AG04449 (cell line): ENCODE data around the gene TMEM92.

ENCODE experiments used
- CTCF ChIA-PET: fragments of 350-600 bp; formaldehyde crosslinking; extraction: SDS; loops from one replicate; lab custom pipeline; 2021; ENCODE audit warnings: antibody characterized with exemption; lab: Yijun Ruan, JAX
- POLR2A ChIA-PET: fragments of 400-600, 350-600 bp; formaldehyde crosslinking; extraction: SDS; loops from one replicate; lab custom pipeline; 2020; ENCODE audit warnings: antibody characterized with exemption, inconsistent platforms; lab: Yijun Ruan, JAX
- DNase-seq: peaks from one replicate; pipeline ENCODE4 v3.0.0-alpha.2; 2010; ENCODE audit warnings: low read depth, low spot score
- H3K4me3 ChIP-seq: 2 replicates; pipeline ENCODE4 v1.5.1; 2011; ENCODE audit warnings: low read depth, mild to moderate bottlenecking, control low read depth, low read length
- CTCF ChIP-seq: IDR thresholded peaks from one replicate; pipeline ENCODE4 v1.5.1; 2011; ENCODE audit warnings: mild to moderate bottlenecking, moderate library complexity, low read length, control low read depth, inconsistent platforms; ENCODE audit not compliant: insufficient read depth; ENCODE audit errors: missing control alignments

Gene TMEM92

GRCh38 chr17:50260501-50260911 is 13.8 kb upstream of the TMEM92 start:
- POLR2A ChIA-PET = interaction anchor here (30.0 kb wide), 1 partner anchor 69 kb away, joined by 2316 read pairs; the partner anchor contains the start of gene COL1A1
- DNase-seq = no peak
- H3K4me3 ChIP-seq = no peak overlapping the region
- no peak for TF ChIP-seq CTCF
- CTCF ChIA-PET = interaction anchor here (1.1 to 19.7 kb wide), 4 partner anchors 7 to 49 kb away, joined by 3 to 489 read pairs (median 4); partner anchors contain the start of gene COL1A1

- ChIA-PET POLR2A (interaction anchor here (0.9 to 30.0 kb wide), 2 partner anchors 9 to 70 kb away, joined by 3 to 2316 read pairs; partner anchors contain the start of gene COL1A1), CTCF (interaction anchor here (0.9 to 19.7 kb wide), 4 partner anchors 8 to 100 kb away, joined by 3 to 489 read pairs (median 4); partner anchors contain the start of gene COL1A1)
- no peak overlapping the region for H3K4me3 ChIP-seq
- no peak for TF ChIP-seq CTCF
- DNase-seq = no peak
Observed at GRCh38 chr17:50261051-50261915, 13.0 kb upstream of the TMEM92 start.

GRCh38 chr17:50262001-50262794 is 12.1 kb upstream of the TMEM92 start:
- H3K4me3 ChIP-seq = no peak overlapping the region
- CTCF ChIA-PET = interaction anchor here (0.9 to 19.7 kb wide), 4 partner anchors 51 to 101 kb away, joined by 3 to 489 read pairs (median 4); partner anchors contain the start of gene COL1A1
- TF ChIP-seq CTCF = no peak
- no peak for DNase-seq
- POLR2A ChIA-PET = interaction anchor here (0.9 to 30.0 kb wide), 2 partner anchors 8 to 71 kb away, joined by 3 to 2316 read pairs; partner anchors contain the start of gene COL1A1

- no peak for TF ChIP-seq CTCF
- POLR2A ChIA-PET = interaction anchor here (2.6 to 30.0 kb wide), 2 partner anchors 44 to 72 kb away, joined by 22 to 2316 read pairs; partner anchors contain the start of gene COL1A1
- CTCF ChIA-PET = interaction anchor here (1.3 to 19.7 kb wide), 3 partner anchors 52 to 93 kb away, joined by 3 to 489 read pairs (median 6); partner anchors contain the start of gene COL1A1
- no peak for DNase-seq
- peak overlapping the region; percentile 33 for H3K4me3 ChIP-seq
Observed at GRCh38 chr17:50263331-50264262, 10.7 kb upstream of the TMEM92 start.
